Measurements from ENCODE around the gene SH3PXD2A. TPM values are rescaled to one million over a fixed set of nuclear protein-coding genes. Genes with fewer than 3 reads are reported as not detected.

Gene SH3PXD2A
- total and polyA plus RNA-seq, 2 donors (not counting 1 experiment from before 2014, with no cell fraction given): 3.2 to 33.5 TPM

DNA sequence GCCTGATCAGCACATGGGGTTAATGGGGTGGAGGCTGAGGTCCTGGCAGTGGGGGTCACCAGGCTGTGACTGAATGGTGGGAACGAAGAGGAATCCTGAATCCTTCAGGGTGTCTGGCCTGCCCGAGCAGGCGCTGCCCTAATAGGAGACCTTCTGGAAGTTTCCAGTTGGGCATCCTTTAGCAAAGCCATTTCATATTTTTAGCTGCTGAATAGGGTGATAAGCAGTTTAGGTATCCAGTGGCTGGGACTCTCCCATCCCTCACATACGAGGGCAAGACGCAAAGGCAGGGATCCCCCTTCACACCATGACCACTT lies 159.3 kb downstream of the SH3PXD2A start:
- POLR2A ChIA-PET: no interaction called here
- peak overlapping the region; percentile 13 for H3K4me3 Mint-ChIP-seq
- no peak overlapping the region for H3K9ac ChIP-seq (ENCODE audit: low read length)

DNA sequence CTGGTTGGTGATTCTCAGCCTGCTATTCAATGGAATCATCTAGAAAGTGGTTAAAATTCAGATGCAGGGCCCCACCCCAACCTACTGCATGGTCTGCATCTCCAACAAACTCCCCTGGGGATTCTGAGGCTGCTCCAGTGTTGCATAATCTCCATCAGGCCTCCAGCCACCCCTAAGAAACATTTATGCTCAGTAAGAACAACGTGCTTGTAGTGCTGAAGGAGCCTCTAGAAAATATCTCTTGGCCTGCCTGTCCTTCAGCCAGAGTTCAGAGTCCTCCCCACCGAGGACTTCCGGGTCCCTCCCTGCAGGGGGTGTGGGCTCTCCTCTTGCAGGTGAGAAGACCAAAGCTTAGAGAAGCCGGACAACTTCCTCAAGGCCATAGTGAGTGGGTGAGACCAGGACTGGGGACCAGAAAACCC lies 159.8 kb downstream of the SH3PXD2A start:
- Mint-ChIP-seq H3K9me3 (ENCODE audit: insufficient read depth) (no peaks in the 10 kb centered on the region), H3K4me1 (peaks cover 43% of the 10 kb centered on the region), H3K4me3 (peak overlapping the region; percentile 13), H3K27me3 (no peaks in the 10 kb centered on the region), H3K27ac (peak overlapping the region; percentile 37)
- peaks cover 0 to 3% (median 1%) of the 10 kb centered on the region in 4 experiments for H3K27me3 ChIP-seq (replicated peaks in 1 of 4; ENCODE audit: control extremely low read depth in 1 of 4, control insufficient read depth in 3 of 4, insufficient read depth in 4 of 4, low read length in 3 of 4)
- ChIA-PET CTCF (interaction anchor here (1.3 to 3.2 kb wide), 3 partner anchors 10 to 17 kb away, joined by 4 to 30 read pairs (median 5); no protein-coding TSS in a partner anchor), POLR2A (no interaction called here)
- H3K4me1 ChIP-seq (ENCODE audit: control insufficient read depth in 2 of 2, insufficient read depth in 2 of 2, low read length in 2 of 2): peaks cover 31 to 51% of the 10 kb centered on the region in 2 donors
- TF ChIP-seq, protein P1, sequence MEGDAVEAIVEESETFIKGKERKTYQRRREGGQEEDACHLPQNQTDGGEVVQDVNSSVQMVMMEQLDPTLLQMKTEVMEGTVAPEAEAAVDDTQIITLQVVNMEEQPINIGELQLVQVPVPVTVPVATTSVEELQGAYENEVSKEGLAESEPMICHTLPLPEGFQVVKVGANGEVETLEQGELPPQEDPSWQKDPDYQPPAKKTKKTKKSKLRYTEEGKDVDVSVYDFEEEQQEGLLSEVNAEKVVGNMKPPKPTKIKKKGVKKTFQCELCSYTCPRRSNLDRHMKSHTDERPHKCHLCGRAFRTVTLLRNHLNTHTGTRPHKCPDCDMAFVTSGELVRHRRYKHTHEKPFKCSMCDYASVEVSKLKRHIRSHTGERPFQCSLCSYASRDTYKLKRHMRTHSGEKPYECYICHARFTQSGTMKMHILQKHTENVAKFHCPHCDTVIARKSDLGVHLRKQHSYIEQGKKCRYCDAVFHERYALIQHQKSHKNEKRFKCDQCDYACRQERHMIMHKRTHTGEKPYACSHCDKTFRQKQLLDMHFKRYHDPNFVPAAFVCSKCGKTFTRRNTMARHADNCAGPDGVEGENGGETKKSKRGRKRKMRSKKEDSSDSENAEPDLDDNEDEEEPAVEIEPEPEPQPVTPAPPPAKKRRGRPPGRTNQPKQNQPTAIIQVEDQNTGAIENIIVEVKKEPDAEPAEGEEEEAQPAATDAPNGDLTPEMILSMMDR (IDR thresholded peaks at IDR 0.05): no peak
- TF ChIP-seq EZH2 (IDR thresholded peaks at IDR 0.05; ENCODE audit: borderline replicate concordance, insufficient read depth, low read depth, low read length, poor library complexity, severe bottlenecking): no peak
- no peaks in the 10 kb centered on the region for H4K20me1 ChIP-seq (ENCODE audit: control insufficient read depth, insufficient read depth, low read length, poor library complexity, severe bottlenecking)
- H3K4me2 ChIP-seq (replicated peaks; ENCODE audit: low read depth, low read length, poor library complexity, severe bottlenecking): peak overlapping the region; percentile 6
- H3K9ac ChIP-seq (ENCODE audit: low read length): no peak overlapping the region
- ATAC-seq (ENCODE audit: low read depth) (no peak), DNase-seq (peak; percentile 41)
- H3K27ac ChIP-seq (ENCODE audit: low read length in 2 of 2): no peak overlapping the region
- H3K9me3 ChIP-seq (ENCODE audit: control extremely low read depth in 1 of 3, control insufficient read depth in 2 of 3, insufficient read depth in 1 of 3, low read length in 2 of 3): no peaks in the 10 kb centered on the region
- no peak overlapping the region for H2AFZ ChIP-seq (ENCODE audit: insufficient read depth, low read depth, low read length, poor library complexity, severe bottlenecking)
- intact Hi-C loops (cut with micrococcal nuclease): no loop called here
- 86% methylated on average over 2 of the region's 4 CpGs for WGBS (ENCODE audit: insufficient coverage)
- no peaks in the 10 kb centered on the region for H3K36me3 ChIP-seq (replicated peaks in 1 of 2; ENCODE audit: control extremely low read depth in 1 of 2, control insufficient read depth in 1 of 2, extremely low read depth in 1 of 2, insufficient read depth in 2 of 2, low read length in 1 of 2)
- H3K79me2 ChIP-seq (ENCODE audit: control insufficient read depth, insufficient read depth, low read length): no peaks in the 10 kb centered on the region
- no peak overlapping the region for H3K4me3 ChIP-seq (ENCODE audit: control extremely low read depth in 1 of 5, extremely low read depth in 1 of 5, insufficient read depth in 1 of 5, low read depth in 2 of 5, low read length in 4 of 5)

More for the DNA sequence above, 159.3 kb downstream of the SH3PXD2A start:
- WGBS (ENCODE audit: insufficient coverage): 95% methylated on average over 3 of the region's 5 CpGs
- intact Hi-C loops (cut with micrococcal nuclease): no loop called here
- H2AFZ ChIP-seq (ENCODE audit: insufficient read depth, low read depth, low read length, poor library complexity, severe bottlenecking): peak overlapping the region; percentile 49
- ATAC-seq (ENCODE audit: low read depth): no peak
- H3K4me2 ChIP-seq (replicated peaks; ENCODE audit: low read depth, low read length, poor library complexity, severe bottlenecking): peak overlapping the region; percentile 51
- CTCF ChIA-PET: interaction anchor here (0.9 to 3.2 kb wide), 4 partner anchors 9 to 18 kb away, joined by 3 to 30 read pairs (median 4); no protein-coding TSS in a partner anchor
- no peak overlapping the region for H3K4me3 ChIP-seq (ENCODE audit: control extremely low read depth in 1 of 5, extremely low read depth in 1 of 5, insufficient read depth in 1 of 5, low read depth in 2 of 5, low read length in 4 of 5)
- H3K79me2 ChIP-seq (ENCODE audit: control insufficient read depth, insufficient read depth, low read length): no peaks in the 10 kb centered on the region
- H3K9me3 Mint-ChIP-seq (ENCODE audit: insufficient read depth): no peaks in the 10 kb centered on the region
- no peaks in the 10 kb centered on the region for H3K9me3 ChIP-seq (ENCODE audit: control extremely low read depth in 1 of 3, control insufficient read depth in 2 of 3, insufficient read depth in 1 of 3, low read length in 2 of 3)
- TF ChIP-seq, protein P1 (IDR thresholded peaks at IDR 0.05): no peak
- TF ChIP-seq EZH2 (IDR thresholded peaks at IDR 0.05; ENCODE audit: borderline replicate concordance, insufficient read depth, low read depth, low read length, poor library complexity, severe bottlenecking): no peak
- peaks cover 31 to 47% of the 10 kb centered on the region in 2 donors for H3K4me1 ChIP-seq (ENCODE audit: control insufficient read depth in 2 of 2, insufficient read depth in 2 of 2, low read length in 2 of 2)
- DNase-seq: no peak
- peaks cover 0 to 3% (median 1%) of the 10 kb centered on the region in 4 experiments for H3K27me3 ChIP-seq (replicated peaks in 1 of 4; ENCODE audit: control extremely low read depth in 1 of 4, control insufficient read depth in 3 of 4, insufficient read depth in 4 of 4, low read length in 3 of 4)
- no peak overlapping the region for H3K27ac Mint-ChIP-seq
- H3K27me3 Mint-ChIP-seq: no peaks in the 10 kb centered on the region
- peaks cover 38% of the 10 kb centered on the region for H3K4me1 Mint-ChIP-seq
- no peaks in the 10 kb centered on the region for H4K20me1 ChIP-seq (ENCODE audit: control insufficient read depth, insufficient read depth, low read length, poor library complexity, severe bottlenecking)
- no peak overlapping the region for H3K27ac ChIP-seq (ENCODE audit: low read length in 2 of 2)
- H3K36me3 ChIP-seq (replicated peaks in 1 of 2; ENCODE audit: control extremely low read depth in 1 of 2, control insufficient read depth in 1 of 2, extremely low read depth in 1 of 2, insufficient read depth in 2 of 2, low read length in 1 of 2): no peaks in the 10 kb centered on the region
